Measurements from ENCODE around the gene MLH3. TPM values are rescaled to one million over a fixed set of nuclear protein-coding genes. Genes with fewer than 3 reads are reported as not detected.

MLH3 gene
- polyA plus RNA-seq, 1 donor from 2014 or later, result 17.3 TPM

DNA sequence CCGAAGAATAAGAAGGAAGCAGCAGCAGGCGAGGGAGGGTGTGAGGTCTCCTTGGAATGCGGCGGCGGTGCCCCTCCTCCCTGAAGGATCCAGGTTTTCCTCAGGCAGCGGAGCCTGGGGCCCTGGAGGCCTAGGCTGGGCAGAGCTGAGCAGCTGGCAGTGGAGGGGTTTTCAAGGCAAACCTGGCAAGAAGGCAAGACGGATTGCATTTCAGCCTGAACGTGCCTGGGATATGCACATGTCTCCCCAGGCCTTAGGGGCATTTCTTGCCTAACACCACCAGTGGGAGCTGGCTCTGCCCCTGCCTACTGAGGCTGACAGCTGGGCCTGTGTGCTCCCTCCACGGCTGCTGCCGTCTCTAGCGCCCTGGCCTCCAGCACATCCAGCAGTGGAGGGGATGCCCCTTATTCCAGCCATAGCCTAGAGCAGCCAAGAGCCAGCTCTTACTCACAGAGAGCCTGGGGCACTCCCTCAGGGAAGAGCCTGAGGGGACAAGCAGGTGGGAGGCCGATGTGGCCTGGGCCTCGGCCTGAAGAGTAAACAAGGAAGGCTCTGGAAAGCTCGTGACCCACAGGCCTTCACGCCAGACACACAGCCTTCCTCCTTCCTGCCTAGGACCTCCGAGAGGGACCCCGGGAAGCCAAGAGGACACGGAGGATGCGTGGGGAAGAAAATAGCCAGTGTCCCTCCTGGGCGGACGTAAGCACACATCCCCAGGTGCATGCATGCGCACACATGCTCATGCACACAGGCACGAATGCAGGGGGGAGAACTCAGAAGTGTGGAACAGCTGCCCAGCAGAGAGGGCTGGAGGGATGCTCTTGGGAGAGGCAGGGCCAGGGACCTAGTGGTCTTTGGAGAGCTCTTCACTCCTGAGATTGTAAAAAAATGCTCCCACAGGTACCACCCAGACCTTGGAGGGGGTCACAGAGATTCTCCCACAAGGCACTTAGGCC, 71.5 kb downstream of the MLH3 start:
- Histone ChIP-seq H3K9ac (ENCODE audit: low read length) (no peak overlapping the region), H2AFZ (ENCODE audit: low read depth, low read length) (no peak overlapping the region), H3K9me2 (ENCODE audit: insufficient read depth, low read length) (no peaks in the 10 kb centered on the region), H4K20me1 (ENCODE audit: insufficient read depth) (no peaks in the 10 kb centered on the region), H3K27me3 (ENCODE audit: insufficient read depth, low read depth, low read length) (no peaks in the 10 kb centered on the region), H3K27ac (ENCODE audit: low read length) (no peak overlapping the region), H3K36me3 (ENCODE audit: insufficient read depth, low read length) (no peaks in the 10 kb centered on the region), H3F3A (ENCODE audit: insufficient read depth, low read length, poor library complexity, severe bottlenecking) (no peaks in the 10 kb centered on the region), H3K9me3 (ENCODE audit: low read length) (no peaks in the 10 kb centered on the region), H3K4me3 (ENCODE audit: low read length) (no peak overlapping the region), H3K4me2 (ENCODE audit: low read length) (no peak overlapping the region), H3K79me2 (replicated peaks; ENCODE audit: insufficient read depth, low read length) (no peaks in the 10 kb centered on the region)
- TF ChIP-seq POLR2AphosphoS5 (IDR thresholded peaks at IDR 0.05) (no peak), MXI1 (conservative IDR thresholded peaks at IDR 0.05; ENCODE audit: poor library complexity, severe bottlenecking) (no peak), EP300 (conservative IDR thresholded peaks at IDR 0.05; ENCODE audit: poor library complexity, severe bottlenecking) (no peak), TAF1 (IDR thresholded peaks at IDR 0.05; ENCODE audit: low read depth) (no peak), RAD21 (conservative IDR thresholded peaks at IDR 0.05) (no peak), EZH2 (IDR thresholded peaks at IDR 0.05; ENCODE audit: borderline replicate concordance, insufficient read depth, low read length, poor library complexity, severe bottlenecking) (no peak), SMC3 (conservative IDR thresholded peaks at IDR 0.05; ENCODE audit: poor library complexity) (no peak)
- TF ChIP-seq, protein P1, sequence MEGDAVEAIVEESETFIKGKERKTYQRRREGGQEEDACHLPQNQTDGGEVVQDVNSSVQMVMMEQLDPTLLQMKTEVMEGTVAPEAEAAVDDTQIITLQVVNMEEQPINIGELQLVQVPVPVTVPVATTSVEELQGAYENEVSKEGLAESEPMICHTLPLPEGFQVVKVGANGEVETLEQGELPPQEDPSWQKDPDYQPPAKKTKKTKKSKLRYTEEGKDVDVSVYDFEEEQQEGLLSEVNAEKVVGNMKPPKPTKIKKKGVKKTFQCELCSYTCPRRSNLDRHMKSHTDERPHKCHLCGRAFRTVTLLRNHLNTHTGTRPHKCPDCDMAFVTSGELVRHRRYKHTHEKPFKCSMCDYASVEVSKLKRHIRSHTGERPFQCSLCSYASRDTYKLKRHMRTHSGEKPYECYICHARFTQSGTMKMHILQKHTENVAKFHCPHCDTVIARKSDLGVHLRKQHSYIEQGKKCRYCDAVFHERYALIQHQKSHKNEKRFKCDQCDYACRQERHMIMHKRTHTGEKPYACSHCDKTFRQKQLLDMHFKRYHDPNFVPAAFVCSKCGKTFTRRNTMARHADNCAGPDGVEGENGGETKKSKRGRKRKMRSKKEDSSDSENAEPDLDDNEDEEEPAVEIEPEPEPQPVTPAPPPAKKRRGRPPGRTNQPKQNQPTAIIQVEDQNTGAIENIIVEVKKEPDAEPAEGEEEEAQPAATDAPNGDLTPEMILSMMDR (IDR thresholded peaks at IDR 0.05; ENCODE audit: poor library complexity, severe bottlenecking), result no peak
- TF ChIP-seq, protein P2, sequence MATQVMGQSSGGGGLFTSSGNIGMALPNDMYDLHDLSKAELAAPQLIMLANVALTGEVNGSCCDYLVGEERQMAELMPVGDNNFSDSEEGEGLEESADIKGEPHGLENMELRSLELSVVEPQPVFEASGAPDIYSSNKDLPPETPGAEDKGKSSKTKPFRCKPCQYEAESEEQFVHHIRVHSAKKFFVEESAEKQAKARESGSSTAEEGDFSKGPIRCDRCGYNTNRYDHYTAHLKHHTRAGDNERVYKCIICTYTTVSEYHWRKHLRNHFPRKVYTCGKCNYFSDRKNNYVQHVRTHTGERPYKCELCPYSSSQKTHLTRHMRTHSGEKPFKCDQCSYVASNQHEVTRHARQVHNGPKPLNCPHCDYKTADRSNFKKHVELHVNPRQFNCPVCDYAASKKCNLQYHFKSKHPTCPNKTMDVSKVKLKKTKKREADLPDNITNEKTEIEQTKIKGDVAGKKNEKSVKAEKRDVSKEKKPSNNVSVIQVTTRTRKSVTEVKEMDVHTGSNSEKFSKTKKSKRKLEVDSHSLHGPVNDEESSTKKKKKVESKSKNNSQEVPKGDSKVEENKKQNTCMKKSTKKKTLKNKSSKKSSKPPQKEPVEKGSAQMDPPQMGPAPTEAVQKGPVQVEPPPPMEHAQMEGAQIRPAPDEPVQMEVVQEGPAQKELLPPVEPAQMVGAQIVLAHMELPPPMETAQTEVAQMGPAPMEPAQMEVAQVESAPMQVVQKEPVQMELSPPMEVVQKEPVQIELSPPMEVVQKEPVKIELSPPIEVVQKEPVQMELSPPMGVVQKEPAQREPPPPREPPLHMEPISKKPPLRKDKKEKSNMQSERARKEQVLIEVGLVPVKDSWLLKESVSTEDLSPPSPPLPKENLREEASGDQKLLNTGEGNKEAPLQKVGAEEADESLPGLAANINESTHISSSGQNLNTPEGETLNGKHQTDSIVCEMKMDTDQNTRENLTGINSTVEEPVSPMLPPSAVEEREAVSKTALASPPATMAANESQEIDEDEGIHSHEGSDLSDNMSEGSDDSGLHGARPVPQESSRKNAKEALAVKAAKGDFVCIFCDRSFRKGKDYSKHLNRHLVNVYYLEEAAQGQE (IDR thresholded peaks at IDR 0.05; ENCODE audit: borderline replicate concordance), result no peak

DNA sequence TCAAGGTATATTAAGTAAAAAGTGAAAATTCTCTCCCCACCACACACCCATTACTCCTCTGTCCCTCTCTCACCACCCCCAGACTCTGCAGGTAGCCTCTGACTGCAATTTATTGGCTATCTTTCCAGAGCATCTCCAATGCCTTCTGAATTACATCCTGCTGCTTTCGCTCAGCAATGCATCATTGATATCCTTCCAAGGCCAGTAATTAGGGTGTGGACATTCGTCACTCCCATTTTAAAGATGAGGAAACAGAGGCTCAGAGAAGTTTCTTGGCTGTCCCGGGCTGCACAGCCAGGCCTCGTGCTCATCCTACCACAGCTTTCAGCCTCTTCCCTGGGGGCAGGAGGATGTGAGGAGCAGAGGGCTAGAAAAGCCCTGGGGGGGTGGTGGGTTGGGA, 72.2 kb downstream of the MLH3 start:
- Histone ChIP-seq H3K9me2 (ENCODE audit: insufficient read depth, low read length) (no peaks in the 10 kb centered on the region), H3K4me2 (ENCODE audit: low read length) (no peak overlapping the region), H2AFZ (ENCODE audit: low read depth, low read length) (no peak overlapping the region), H3F3A (ENCODE audit: insufficient read depth, low read length, poor library complexity, severe bottlenecking) (no peaks in the 10 kb centered on the region), H3K9me3 (ENCODE audit: low read length) (no peaks in the 10 kb centered on the region), H3K9ac (ENCODE audit: low read length) (no peak overlapping the region), H3K36me3 (ENCODE audit: insufficient read depth, low read length) (no peaks in the 10 kb centered on the region), H3K27ac (ENCODE audit: low read length) (no peak overlapping the region), H3K79me2 (replicated peaks; ENCODE audit: insufficient read depth, low read length) (no peaks in the 10 kb centered on the region), H4K20me1 (ENCODE audit: insufficient read depth) (no peaks in the 10 kb centered on the region), H3K4me3 (ENCODE audit: low read length) (no peak overlapping the region), H3K27me3 (ENCODE audit: insufficient read depth, low read depth, low read length) (no peaks in the 10 kb centered on the region)
- TF ChIP-seq SMC3 (conservative IDR thresholded peaks at IDR 0.05; ENCODE audit: poor library complexity), result no peak
- TF ChIP-seq RAD21 (conservative IDR thresholded peaks at IDR 0.05), result no peak
- no peak for TF ChIP-seq POLR2AphosphoS5 (IDR thresholded peaks at IDR 0.05)
- TF ChIP-seq EZH2 (IDR thresholded peaks at IDR 0.05; ENCODE audit: borderline replicate concordance, insufficient read depth, low read length, poor library complexity, severe bottlenecking), result no peak
- TF ChIP-seq EP300 (conservative IDR thresholded peaks at IDR 0.05; ENCODE audit: poor library complexity, severe bottlenecking), result no peak
- no peak for TF ChIP-seq TAF1 (IDR thresholded peaks at IDR 0.05; ENCODE audit: low read depth)
- TF ChIP-seq, protein P1 (IDR thresholded peaks at IDR 0.05; ENCODE audit: poor library complexity, severe bottlenecking), result no peak
- TF ChIP-seq, protein P2 (IDR thresholded peaks at IDR 0.05; ENCODE audit: borderline replicate concordance), result no peak
- TF ChIP-seq MXI1 (conservative IDR thresholded peaks at IDR 0.05; ENCODE audit: poor library complexity, severe bottlenecking), result no peak

Measured in neural cell (in vitro differentiated cells).